Measurements from ENCODE around the gene ADD1. TPM values are rescaled to one million over a fixed set of nuclear protein-coding genes. Genes with fewer than 3 reads are reported as not detected.

Gene ADD1
- total and polyA plus RNA-seq, 2 of the 13 experiments (the other 11 are each of a cell fraction or from before 2014, with no cell fraction given) = 73.9 to 122 TPM

GRCh38 chr4:2860391-2861348 is 17.0 kb downstream of the ADD1 start (continued):
- TF ChIP-seq CSRNP1 (CRISPR knock-in tag; IDR thresholded peaks at IDR 0.05) (no peak), STAT6 (CRISPR knock-in tag; IDR thresholded peaks at IDR 0.05; ENCODE audit: borderline replicate concordance) (no peak), FOXA3 (CRISPR knock-in tag; IDR thresholded peaks at IDR 0.05) (peak; percentile 23; the same call in 1 of the 2 replicates), ZNF142 (CRISPR knock-in tag; IDR thresholded peaks at IDR 0.05) (no peak), ZC3H4 (CRISPR knock-in tag; IDR thresholded peaks at IDR 0.05; ENCODE audit: borderline replicate concordance) (no peak), YEATS2 (CRISPR knock-in tag; IDR thresholded peaks at IDR 0.05; ENCODE audit: borderline replicate concordance) (no peak), GATA4 (IDR thresholded peaks at IDR 0.05; ENCODE audit: borderline replicate concordance, low read depth) (peak; percentile 59; the same call in 1 of the 2 replicates), HCFC1 (IDR thresholded peaks at IDR 0.05; ENCODE audit: low read depth, low read length) (no peak), ZNF703 (CRISPR knock-in tag; IDR thresholded peaks at IDR 0.05; ENCODE audit: borderline replicate concordance) (no peak), TCF7L2 (IDR thresholded peaks at IDR 0.05; ENCODE audit: low read depth, low read length) (no peak), CHD2 (IDR thresholded peaks at IDR 0.05; ENCODE audit: low read depth, low read length) (no peak), ZSCAN5A (CRISPR knock-in tag; IDR thresholded peaks at IDR 0.05; ENCODE audit: borderline replicate concordance) (no peak), YY1 (IDR thresholded peaks at IDR 0.05; ENCODE audit: insufficient read depth, insufficient replicate concordance, low read depth, low read length) (no peak), ZNF121 (CRISPR knock-in tag; IDR thresholded peaks at IDR 0.05) (no peak), ZNF232 (CRISPR knock-in tag; IDR thresholded peaks at IDR 0.05; ENCODE audit: borderline replicate concordance) (0 out of 2 replicates have a peak, but pooled peaks have one; percentile 37), KDM5B (CRISPR knock-in tag; IDR thresholded peaks at IDR 0.05; ENCODE audit: borderline replicate concordance) (no peak)
